ENCODE results near the gene SCAF8. TPM values are rescaled to one million over a fixed set of nuclear protein-coding genes. Genes with fewer than 3 reads are reported as not detected.
"Not testable (repeated sequence)": the region's sequence is repeated elsewhere in the genome, so short reads cannot be mapped to it uniquely, and the experiment has no call there.

Gene SCAF8
- total RNA-seq, 1 donor from 2014 or later, result 43.6 TPM

DNA sequence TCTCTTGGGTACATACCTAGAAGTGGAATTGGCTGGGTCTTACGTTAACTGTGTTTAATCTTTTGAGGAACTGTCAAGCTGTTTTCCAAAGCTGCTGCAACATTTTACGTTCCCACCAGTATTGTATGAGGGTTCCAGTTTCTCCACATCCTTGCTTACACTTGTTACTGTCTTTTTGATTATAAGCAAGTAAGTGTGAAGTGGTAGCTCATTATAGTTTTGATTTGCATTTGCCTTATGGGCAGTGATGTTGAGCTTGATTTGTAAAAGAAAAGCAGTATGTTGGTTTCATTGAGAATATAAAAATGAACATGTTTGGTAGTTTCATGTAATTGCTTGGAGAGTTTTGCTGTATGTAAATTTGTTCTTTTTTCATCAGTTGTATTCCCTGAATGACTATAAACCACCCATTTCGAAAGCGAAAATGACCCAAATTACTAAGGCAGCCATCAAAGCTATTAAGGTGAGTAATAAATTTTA lies 40.4 kb downstream of the SCAF8 start:
- DNase-seq (ENCODE audit: low spot score), result no peak

DNA sequence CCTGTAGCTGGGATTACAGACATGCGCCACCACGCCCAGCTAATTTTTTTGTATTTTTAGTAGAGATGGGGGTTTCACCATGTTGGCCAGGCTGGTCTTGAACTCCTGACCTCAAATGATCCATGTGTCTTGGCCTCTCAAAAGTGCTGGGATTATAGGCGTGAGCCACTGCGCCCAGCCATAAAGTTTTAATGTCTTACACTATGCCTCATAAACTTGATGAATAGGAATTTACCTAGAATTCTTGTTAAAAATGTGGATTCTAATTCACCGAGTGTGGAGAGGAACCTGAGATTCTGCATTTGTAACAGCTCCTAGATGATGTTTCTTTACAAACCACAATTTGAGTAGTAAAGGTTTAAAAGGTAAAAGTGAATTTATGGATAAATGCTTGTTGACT lies 45.9 kb downstream of the SCAF8 start:
- not testable (repeated sequence) for DNase-seq (ENCODE audit: low spot score)

DNA sequence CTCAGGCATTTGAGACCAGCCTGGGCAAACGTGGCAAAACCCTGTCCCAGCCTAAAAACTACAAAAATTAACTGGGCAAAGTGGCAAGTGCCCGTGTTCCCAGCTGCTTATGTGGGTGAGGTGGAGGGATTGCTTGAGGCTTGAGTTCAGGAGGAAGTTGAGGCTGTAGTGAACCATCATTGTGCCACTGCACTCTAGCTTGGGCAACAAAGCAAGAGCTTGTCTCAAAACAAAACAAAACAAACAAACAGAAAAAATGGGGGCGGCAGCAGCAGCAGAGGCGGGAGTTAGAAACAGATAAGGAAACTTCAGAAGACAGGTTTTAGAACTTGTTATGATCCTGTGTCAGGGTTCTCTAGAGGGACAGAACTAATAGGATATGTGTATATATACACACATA lies 49.0 kb downstream of the SCAF8 start:
- no peak for DNase-seq (ENCODE audit: low spot score)

DNA sequence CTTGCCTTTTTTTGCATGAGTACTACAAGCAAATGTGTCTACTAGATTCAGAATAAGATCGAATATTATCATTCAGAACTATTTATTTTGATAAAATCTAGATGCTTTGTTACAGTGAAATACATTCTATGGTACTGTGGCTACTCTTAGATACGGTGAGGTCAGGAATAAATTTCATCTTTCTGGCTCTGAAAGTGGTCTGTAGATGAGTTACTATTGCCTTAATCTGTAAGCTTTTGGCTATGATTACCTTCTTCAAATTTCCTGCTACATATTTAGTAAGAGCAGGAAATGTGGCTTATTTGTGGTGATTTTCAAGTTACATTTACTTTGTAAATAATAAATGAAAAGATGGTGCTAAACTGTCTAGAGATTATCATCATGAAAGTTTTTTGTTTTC lies 50.0 kb downstream of the SCAF8 start:
- DNase-seq (ENCODE audit: low spot score), result no peak

DNA sequence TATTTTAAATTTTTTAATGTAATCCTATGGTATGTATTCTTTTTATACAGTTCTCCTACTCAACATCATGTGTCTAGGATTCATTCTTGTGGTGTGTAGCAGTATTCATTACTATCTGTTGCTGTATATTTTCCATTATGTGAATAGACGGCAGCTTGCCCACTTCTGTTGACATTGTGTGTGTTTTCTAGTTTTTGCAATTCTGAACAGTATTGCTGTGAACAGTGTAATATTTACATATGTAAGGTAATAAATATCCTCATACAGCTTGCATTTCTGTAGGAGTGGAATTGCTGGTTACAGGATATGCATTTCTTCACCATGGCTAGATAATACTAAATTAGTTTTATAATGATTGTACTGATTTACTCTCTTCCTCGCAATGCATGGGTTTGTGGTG lies 51.9 kb downstream of the SCAF8 start:
- no peak for DNase-seq (ENCODE audit: low spot score)

DNA sequence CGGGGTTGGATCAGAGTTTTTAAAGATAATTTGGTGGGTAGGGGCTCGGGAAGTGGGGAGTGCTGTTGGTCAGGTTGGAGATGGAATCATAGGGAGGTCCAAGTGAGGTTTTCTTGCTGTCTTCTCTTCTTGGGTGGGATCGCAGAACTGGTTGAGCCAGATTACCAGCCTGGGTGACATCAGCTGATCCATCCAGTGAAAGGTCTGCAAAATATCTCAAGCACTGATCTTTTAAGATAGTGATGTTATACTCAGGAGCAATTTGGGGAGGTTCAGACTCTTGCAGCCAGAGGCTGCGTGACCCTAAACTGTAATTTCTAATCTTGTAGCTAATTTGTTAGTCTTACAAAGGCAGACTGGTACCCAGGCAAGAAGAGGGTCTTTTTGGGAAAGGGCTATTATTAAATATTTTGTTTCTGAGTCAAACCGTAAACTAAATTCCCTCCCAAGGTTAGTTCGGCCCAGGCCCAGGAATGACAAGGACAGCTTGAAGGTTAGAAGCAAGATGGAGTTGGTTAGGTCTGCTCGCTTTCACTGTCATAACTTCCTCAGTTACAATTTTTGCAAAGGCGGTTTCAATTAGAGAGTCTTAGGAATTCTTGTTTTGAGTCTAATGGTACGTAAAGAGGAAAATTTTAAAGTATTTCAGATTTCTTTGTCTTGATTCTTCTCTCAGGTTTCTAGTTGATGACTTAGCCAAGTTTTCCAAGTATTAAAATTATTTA lies 53.1 kb downstream of the SCAF8 start:
- DNase-seq (ENCODE audit: low spot score), result peak; percentile 45

DNA sequence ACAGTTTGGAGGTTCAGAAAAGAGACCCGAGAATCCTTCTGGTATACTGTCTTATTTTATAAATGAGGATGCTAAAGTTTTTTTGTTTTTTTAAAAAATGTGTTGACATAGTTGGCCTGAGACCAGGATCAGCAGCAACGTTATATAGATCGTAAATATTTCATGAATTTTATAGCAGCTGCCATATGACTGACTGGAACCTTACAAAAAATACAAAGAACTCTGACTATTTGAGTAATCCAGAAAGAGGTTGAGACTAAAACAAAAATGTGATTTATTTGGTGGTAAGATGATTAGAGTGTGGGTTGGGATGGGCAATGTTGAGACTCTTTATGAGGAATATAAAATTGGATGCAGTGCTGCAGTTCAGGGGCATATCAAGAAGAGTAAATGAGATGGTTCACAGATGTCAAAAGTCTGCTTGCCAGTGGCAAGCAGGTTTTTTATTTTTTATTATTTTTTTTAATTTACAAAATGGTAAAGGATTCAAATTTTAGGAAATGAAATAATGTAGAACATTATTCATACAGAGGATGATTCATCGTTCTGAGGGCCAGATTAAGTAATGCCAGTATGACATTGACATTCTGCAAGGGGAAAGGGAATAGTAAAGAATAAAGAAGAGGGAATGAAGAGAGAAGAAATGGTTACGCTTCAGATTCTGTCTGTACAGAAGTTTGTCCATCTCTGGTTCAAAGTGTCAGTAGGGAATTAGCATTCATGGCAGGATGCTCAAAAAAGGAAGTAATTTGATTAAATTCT lies 58.5 kb downstream of the SCAF8 start:
- DNase-seq (ENCODE audit: low spot score), result peak; percentile 35

DNA sequence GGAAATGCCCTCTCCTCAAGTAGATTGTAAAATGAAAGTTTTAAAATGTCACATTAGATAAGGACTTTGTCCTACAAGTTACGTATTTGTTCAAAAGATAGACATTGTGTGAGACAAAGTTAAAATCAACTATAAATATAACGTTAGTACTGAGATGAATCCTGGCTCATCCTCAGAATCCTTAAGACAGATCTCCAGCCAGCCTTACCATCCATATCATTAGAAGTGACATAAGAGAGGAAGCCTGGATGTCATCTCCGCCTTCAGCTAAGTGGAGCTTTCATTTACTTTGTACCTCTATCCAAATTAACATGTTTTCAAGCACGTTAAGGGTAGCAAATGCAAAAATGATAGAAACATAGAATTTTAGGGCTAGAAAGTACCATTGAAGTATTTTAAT lies 59.1 kb downstream of the SCAF8 start:
- DNase-seq (ENCODE audit: low spot score), result no peak

DNA sequence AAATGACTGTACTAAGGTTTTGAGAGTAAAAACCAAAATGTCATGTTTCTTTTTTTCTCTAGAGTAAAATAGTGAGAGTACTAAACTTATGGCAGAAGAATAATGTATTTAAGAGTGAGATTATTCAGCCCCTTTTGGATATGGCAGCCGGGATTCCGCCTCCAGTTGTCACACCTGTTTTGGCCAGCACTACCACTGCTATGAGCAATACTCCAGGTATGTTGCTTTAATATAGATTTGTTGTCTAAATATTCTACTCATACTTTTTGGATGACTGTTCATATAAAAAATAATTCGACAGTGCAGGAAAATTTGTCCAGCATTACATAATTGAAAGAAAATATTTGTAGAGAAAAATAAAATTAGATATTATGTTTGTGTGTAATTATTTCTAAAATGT lies 59.5 kb downstream of the SCAF8 start:
- no peak for DNase-seq (ENCODE audit: low spot score)

DNA sequence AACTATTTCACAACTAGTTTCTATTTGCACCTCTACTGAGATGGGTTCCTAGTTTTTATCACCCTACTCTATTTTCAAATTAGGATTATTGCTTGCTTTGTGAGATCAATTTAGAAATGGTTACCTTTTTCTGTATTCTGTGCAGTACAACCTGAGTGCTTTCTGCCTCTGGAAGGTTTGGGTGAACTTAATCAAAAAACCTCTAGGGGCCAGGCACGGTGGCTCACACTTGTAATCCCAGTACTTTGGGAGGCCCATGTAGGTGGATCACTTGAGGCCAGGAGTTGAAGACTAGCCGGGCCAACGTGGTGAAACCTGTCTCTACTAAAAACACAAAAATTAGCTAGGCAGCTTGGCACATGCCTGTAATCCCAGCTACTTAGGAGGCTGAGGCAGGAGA lies 63.3 kb downstream of the SCAF8 start:
- DNase-seq (ENCODE audit: low spot score), result no peak

DNA sequence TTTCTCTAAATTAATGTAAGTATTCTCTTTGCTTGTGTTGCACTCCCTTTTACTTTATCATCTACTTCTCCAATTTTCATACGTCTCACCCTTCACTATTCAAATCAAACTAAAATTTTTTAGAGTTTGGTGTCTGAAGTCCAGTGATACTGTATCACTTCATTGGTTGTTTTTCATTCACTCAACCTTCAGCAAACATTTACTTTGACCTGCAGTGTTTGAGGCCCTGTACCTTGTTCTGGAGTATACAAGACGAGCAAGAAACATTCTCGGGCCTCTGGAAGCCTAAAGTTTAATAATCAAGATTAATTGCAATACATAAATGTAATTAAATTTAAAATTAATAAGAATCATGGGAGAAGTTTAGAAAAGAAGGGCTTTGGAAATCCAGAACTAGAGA lies 64.6 kb downstream of the SCAF8 start:
- no peak for DNase-seq (ENCODE audit: low spot score)

DNA sequence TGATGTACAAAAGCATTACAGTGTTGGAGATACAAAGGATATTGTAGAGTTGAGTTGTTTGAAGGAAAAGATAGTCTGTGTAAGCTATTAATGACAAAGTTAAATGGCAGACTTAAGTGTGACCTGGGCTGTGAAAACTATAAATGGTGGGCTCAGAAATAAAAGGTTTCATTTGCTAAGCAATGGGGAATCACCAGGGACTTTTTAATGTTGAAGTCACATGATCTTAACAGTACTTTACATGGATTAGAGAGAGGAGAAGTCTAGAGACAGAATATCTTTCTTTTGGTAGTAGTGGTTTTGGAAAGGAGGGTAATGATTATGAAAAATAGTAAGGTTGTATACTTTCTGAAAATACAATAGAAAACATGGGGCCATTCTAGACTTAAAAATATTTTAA lies 67.1 kb downstream of the SCAF8 start:
- no peak for DNase-seq (ENCODE audit: low spot score)

DNA sequence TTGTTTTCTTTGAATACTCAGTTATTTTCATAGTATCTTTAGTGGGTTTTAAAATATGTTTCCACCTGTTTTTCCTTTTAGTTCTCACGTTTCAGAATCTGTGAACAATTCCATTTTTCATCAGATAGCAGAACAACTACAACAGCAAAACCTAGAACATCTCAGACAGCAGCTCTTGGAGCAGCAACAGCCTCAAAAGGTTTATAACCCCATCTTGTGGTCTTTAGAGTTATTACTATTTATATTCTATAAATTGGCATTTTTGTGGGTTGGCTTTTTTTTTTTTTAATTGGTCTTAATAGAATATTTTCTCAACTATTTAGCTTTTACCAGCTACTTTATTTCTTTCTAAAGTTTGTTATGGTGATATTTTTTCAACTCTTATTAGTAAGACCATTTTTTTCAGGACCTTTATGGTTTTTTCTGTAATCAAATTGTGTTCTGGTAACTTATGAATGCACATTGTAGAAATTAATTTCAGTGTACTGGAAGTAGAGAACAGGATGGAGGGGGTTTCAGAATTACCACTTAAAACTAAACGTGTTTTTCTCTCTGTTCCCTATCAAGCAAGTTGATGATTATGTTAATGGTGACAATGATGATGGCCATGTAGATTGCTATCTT lies 72.2 kb downstream of the SCAF8 start:
- peak; percentile 54 for DNase-seq (ENCODE audit: low spot score)

DNA sequence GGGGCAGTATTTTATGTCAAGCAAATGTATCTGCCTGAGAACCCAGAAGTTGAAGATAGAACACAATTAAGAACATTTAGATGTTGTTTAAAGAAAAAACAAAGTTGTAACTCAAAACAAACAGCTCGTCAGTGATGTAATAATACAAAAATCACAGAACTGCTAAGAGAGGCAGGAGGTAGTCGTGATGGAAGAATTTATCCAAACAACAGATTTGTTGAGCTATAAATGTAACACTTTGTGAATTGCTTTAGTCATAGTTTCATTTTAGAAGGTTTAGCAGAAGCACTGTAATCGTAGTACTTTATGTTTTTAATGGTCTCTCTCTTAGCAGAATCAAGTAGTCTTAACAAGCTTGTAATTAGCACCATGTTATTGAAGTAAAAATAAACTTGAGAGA lies 73.6 kb downstream of the SCAF8 start:
- DNase-seq (ENCODE audit: low spot score), result no peak

DNA sequence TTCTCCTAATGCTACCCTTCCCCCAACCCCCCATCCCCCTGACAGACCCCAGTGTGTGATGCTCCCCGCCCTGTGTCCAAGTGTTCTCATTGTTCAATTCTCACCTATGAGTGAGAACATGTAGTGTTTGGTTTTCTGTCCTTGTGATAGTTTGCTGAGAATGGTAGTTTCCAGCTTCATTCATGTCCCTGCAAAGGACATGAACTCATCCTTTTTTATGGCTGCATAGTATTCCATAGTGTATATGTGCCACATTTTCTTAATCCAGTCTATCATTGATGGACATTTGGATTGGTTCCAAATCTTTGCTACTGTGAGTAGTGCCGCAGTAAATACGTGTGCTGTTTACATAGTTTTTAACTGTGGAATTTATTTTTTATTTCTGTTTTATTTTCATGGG lies 78.4 kb downstream of the SCAF8 start:
- DNase-seq (ENCODE audit: low spot score), result not testable (repeated sequence)

DNA sequence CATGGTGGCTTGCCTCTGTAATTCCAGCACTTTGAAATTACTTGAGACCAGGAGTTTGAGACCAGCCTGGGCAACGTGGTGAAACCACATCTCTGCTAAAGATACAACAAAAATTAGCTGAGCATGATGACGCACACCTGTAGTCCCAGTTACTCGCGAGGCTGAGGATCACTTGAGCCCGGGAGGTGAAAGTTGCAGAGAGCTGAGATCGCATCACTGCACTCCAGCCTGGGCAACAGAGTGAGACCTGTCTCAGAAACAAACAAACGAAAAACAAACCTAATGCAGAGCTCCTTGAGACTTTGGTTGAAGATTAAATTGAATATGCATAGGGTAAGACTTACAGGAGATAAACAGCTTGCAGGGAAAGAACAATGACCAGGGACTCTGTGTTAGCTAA lies 80.8 kb downstream of the SCAF8 start:
- DNase-seq (ENCODE audit: low spot score), result no peak

DNA sequence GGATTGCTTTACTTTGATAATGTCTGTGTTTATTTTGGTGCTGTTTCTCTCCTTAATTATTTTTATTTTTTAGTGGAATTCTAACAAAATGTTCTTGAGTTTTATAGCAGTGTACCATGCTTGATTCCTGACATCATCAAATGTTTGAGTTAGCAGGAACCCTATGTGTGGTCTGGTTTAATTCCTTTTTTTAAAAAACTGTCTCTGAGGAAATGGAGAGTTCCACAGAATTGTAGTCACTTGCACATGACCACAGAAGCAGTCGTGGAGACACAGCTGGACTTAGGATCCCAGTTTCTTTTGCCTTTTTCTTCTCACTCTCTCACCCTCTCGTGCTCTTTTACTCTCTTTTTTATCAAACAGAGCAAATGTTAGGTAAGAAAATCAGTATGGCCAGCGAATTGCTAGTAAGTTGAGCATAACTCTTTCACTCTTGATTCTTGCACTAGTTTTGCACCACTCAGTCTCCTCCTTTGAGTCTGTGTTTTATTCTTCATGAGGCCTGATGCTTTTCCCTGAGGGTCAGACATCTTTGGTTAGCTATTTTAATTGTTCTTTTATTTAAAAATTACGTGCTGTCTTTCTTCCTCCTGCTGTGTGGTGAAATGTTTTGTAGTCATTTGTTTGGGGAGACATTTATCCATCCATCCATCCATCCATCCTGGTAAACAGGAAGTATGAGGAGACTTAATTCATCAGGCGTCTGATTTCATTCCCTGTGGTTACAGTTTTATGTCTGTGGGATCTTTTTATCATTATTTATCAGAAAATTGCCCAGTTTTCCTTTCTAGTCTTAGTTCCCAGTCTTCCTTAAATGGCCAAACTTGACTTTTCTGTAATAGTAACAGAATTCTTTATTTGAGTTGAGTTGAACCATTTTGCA lies 83.0 kb downstream of the SCAF8 start:
- no peak for DNase-seq (ENCODE audit: low spot score)

DNA sequence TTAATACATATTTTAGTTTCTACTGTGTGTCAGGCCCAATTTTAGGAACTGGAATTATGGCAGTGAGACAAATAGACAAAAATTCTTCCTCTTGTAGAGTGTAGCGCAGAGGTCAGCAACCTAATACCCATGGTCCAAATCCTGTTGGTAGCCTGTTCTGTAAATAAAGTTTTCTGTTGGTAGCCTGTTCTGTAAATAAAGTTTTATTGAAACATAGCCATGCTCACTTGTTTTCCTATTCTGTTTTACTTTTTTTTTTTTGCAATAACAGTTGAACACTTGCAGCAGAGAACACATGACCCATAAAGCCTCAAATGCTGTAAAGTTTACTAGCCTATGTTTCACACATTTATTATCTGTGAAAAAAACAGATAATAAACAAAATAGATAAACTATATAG lies 87.9 kb downstream of the SCAF8 start:
- no peak for DNase-seq (ENCODE audit: low spot score)

DNA sequence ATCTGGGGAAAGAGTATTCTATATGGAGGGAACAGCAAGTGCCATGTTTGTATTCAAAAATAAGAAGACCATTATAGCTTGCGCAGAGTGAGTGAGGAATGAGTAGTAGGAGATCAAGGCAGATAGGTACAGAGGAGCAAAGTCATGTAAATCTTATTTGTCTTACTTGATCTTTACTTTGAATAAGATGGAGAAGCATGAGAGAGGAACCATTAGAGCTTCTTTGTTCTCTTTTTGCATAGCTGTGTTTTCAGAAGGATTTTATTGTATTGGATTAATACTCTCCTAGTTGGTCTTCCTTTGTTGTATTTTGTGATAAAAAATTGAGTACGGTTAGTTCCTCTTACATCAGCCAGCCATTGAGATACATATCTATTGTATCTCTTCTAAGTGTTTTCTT lies 88.4 kb downstream of the SCAF8 start:
- no peak for DNase-seq (ENCODE audit: low spot score)

DNA sequence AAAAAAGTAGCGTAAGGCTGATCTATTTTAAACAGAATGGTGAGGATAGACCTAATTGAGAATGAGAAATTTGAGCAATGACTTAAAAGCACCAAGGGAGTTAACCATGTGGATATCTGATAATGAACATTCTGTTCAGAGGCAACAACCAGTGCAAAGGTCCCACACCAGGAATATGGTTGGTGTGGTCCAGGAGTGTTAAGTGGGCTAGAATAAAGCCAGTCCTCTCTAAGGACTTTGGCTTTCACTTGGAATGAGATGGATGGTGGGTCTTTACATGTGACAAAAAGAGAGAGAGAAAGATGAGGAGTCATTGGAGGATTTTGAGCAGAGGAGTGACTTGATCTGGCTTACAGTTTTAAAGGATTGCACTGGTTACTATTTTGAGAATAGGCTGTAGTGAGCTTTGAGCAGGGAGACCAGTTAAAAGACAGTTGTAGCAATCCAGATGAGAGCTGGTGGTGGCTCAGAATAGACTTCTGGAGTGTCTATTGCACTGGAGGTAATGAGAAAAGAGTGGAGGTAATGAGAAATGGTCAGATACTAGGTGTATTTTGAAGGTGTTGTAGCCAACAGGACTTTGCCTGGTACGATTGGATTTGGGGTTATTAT lies 89.8 kb downstream of the SCAF8 start:
- no peak for DNase-seq (ENCODE audit: low spot score)

DNA sequence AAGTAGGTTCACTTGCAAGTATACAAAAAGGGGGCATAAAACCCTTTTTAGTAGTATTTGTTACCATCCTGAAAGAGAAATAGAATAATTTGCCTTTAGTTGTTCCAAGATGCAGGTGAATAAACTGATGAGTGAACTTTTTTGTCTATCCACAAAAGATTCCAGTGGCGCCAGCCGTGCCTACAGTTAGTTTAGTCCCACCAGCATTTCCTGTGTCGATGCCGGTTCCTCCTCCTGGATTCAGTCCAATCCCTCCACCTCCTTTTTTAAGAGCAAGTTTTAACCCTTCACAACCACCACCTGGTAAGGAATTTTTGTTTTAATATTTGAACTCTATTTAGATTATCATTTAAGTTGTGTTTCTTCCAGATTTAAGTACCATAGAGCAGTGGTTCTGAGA lies 90.9 kb downstream of the SCAF8 start:
- DNase-seq (ENCODE audit: low spot score), result no peak

Data from umbilical cord (tissue), 2 donors.